Heart left ventricle (tissue), 16 donors: ENCODE data around the gene CRISPLD2. TPM values are rescaled to one million over a fixed set of nuclear protein-coding genes. Genes with fewer than 3 reads are reported as not detected.
A peak's percentile ranks its signal among the peaks of the same experiment; 100 is the strongest.
"Not testable (repeated sequence)": the region's sequence is repeated elsewhere in the genome, so short reads cannot be mapped to it uniquely, and the experiment has no call there.

ENCODE experiments used
- ATAC-seq, 4 donors: fragments of 200-7000 bp; cut with Tn5 transposase; one replicate each; pipeline ENCODE4 v1.9.1; 2020 to 2022; ENCODE audit warnings: moderate library complexity in 4 of 4, mild to moderate bottlenecking in 3 of 4, moderate number of reproducible peaks in 1 of 4
- DNase-seq, 5 donors: peaks; one replicate each; pipeline ENCODE4 v3.0.0-alpha.2; 2020
- H3K27ac ChIP-seq, 12 donors: fragments of 200-600 bp; sonication (generic) in 4 of 12; one replicate each; pipeline versions ENCODE4 v1.5.0 to v1.8.0; 2016 to 2022; ENCODE audit warnings: mild to moderate bottlenecking in 2 of 12
- H3K27me3 ChIP-seq, 9 donors: fragments of 200-600 bp; sonication (generic) in 2 of 9; one replicate each; pipeline versions ENCODE4 v1.5.1 to v1.8.0; 2016 to 2022; ENCODE audit warnings: mild to moderate bottlenecking in 3 of 9
- H3K36me3 ChIP-seq, 9 donors: fragments of 200-600 bp; sonication (generic) in 2 of 9; one replicate each; pipeline versions ENCODE4 v1.5.0 to v1.8.0; 2018 to 2022; ENCODE audit warnings: mild to moderate bottlenecking in 2 of 9
- H3K4me1 ChIP-seq, 12 donors: fragments of 200-600 bp; sonication (generic) in 4 of 12; one replicate each; pipeline versions ENCODE4 v1.5.0 to v1.8.0; 2016 to 2022; ENCODE audit warnings: mild to moderate bottlenecking in 3 of 12
- H3K4me3 ChIP-seq, 12 donors: fragments of 200-600 bp; sonication (generic) in 4 of 12; one replicate each; pipeline versions ENCODE4 v1.5.0 to v1.8.0; 2017 to 2022; ENCODE audit warnings: mild to moderate bottlenecking in 9 of 12, moderate library complexity in 4 of 12
- H3K9me3 ChIP-seq, 12 donors: fragments of 200-600 bp; sonication (generic) in 4 of 12; one replicate each; pipeline versions ENCODE4 v1.5.0 to v1.8.0; 2016 to 2022; ENCODE audit warnings: mild to moderate bottlenecking in 1 of 12
- CTCF ChIP-seq, 12 donors: fragments of 200-600 bp; sonication (generic) in 4 of 12; IDR thresholded peaks; one replicate each; pipeline versions ENCODE4 v1.5.0 to v1.8.0; 2018 to 2022; ENCODE audit warnings: antibody characterized with exemption in 12 of 12, mild to moderate bottlenecking in 5 of 12
- POLR2A ChIP-seq, 2 donors: fragments of 450-650 bp; IDR thresholded peaks; one replicate each; pipeline ENCODE4 v1.6.1; 2017; ENCODE audit warnings: antibody characterized with exemption in 2 of 2, mild to moderate bottlenecking in 2 of 2, moderate library complexity in 2 of 2
- WGBS, 4 donors: extraction: QIAGEN DNeasy Blood & Tissue Kit in 2 of 4; methylation state at CpG; one replicate each; pipeline versions ENCODE4 v1.1.5 to v1.1.7; 2013 to 2018; 5-methylcytosine and 5-hydroxymethylcytosine counted together
- intact Hi-C, 10 donors: fragments of 100-400 bp; cut with DNase I; formaldehyde crosslinking; loops; one replicate each; pipeline versions ENCODE4 v1.11.1 to v1.14.2; 2022
- polyA plus RNA-seq, 2 donors: library from polyadenylated mRNA; stranded (reverse); fragments of 200-250 nt; gene quantifications; one replicate each; pipeline ENCODE4 v1.2.3, GENCODE V29; 2013
- total RNA-seq, 9 donors: library from RNA; depleted of rRNA in 2 of 9; stranded (reverse); fragments of >200 nt in 2 of 9; fragmentation: NEBNext Ultra II Directional in 3 of 9; extraction: Animal tissue kit (Norgen Biotek cat#: 25700) in 3 of 9; gene quantifications; one replicate each; pipeline versions ENCODE4 v1.1.0 to v1.2.4, GENCODE V29; 2016 to 2023
- donor health status: ischemic (EF 13 %, LVEDD 7.1; RV severe dilation, severe dysfunction).
- donor health status: healthy with polysubstance abuse.
- donor health status: DM: no; HTN: yes; CAD: no.
- donor health status: DM: no; HTN: no; CAD: no.
- donor health status: ischemic (EF 25% LVEDD 6.9; RV normal size, moderate dysfunction).
- donor health status: ischemic (EF 25% LVEDD 5.7; RV mildly dilated, moderate dysfunction).
- donor health status: healthy.
- donor health status: DM: yes; HTN: yes; CAD: no.
- donor health status: ischemic (EF 35%, LVEDD 5.7; RV mildly dilated, moderate dysfunction).
- donor health status: nonischemic (EF 11% LVEDD 7.7; RV severe dilation, severe dysfunction).
- donor health status: DM: yes; HTN: yes; CAD: no.
- donor health status: PGD.
- donor health status: ischemic (EF 29% LVEDD 5.4; RV normal size, mild dysfunction).
- donor health status: nonischemic (EF 23%, LVEDD 6.1; RV moderate dilation, normal function).

Gene CRISPLD2
- total and polyA plus RNA-seq, 11 donors = 8.0 to 153 (median 12.9) TPM

GRCh38 chr16:84828322-84828721 lies 8.5 kb downstream of the CRISPLD2 start:
- intact Hi-C loops = loop anchor here in 1 of 10 donors (10.0 kb wide), 1 partner anchor 74 kb away; no protein-coding TSS in a partner anchor
- peak overlapping the region in 4 of 12 donors; percentile 13 to 97 (median 45) for H3K27ac ChIP-seq
- DNase-seq = no peak
- WGBS, 4 donors = 77 to 85% (median 79%) methylated on average over 5 of the region's 5 CpGs
- no peaks in the 10 kb centered on the region for H3K9me3 ChIP-seq
- peaks cover 0 to 57% (median 19%) of the 10 kb centered on the region in 12 donors for H3K4me1 ChIP-seq
- TF ChIP-seq CTCF (IDR thresholded peaks at IDR 0.05) (no peak), POLR2A (IDR thresholded peaks at IDR 0.05) (no peak)
- no peak overlapping the region for H3K4me3 ChIP-seq
- peaks cover 0 to 8% (median 0%) of the 10 kb centered on the region in 9 donors for H3K36me3 ChIP-seq
- H3K27me3 ChIP-seq = no peaks in the 10 kb centered on the region
- ATAC-seq = no peak

GRCh38 chr16:84829168-84829965 lies 9.6 kb downstream of the CRISPLD2 start:
- ATAC-seq (peak in 1 of 4 donors; percentile 25), DNase-seq (no peak)
- H3K27ac ChIP-seq = peak overlapping the region in 8 of 12 donors; percentile 1 to 97 (median 30)
- intact Hi-C loops = loop anchor here in 1 of 10 donors (10.0 kb wide), 1 partner anchor 75 kb away; no protein-coding TSS in a partner anchor
- H3K9me3 ChIP-seq = no peaks in the 10 kb centered on the region
- peaks cover 0 to 8% (median 0%) of the 10 kb centered on the region in 9 donors for H3K36me3 ChIP-seq
- WGBS, 4 donors = 67 to 77% (median 72%) methylated on average over 10 to 15 of the region's 15 CpGs
- no peak overlapping the region for H3K4me3 ChIP-seq
- peaks cover 0 to 55% (median 25%) of the 10 kb centered on the region in 12 donors for H3K4me1 ChIP-seq
- TF ChIP-seq CTCF (IDR thresholded peaks at IDR 0.05) (no peak), POLR2A (IDR thresholded peaks at IDR 0.05) (no peak)
- H3K27me3 ChIP-seq = no peaks in the 10 kb centered on the region

GRCh38 chr16:84830765-84831384 lies 11.1 kb downstream of the CRISPLD2 start:
- Histone ChIP-seq H3K4me1 (peaks cover 0 to 68% (median 33%) of the 10 kb centered on the region in 12 donors), H3K9me3 (no peaks in the 10 kb centered on the region), H3K27me3 (no peaks in the 10 kb centered on the region), H3K27ac (peak overlapping the region in 5 of 12 donors; percentile 34 to 97 (median 79)), H3K36me3 (peaks cover 0 to 8% (median 0%) of the 10 kb centered on the region in 9 donors), H3K4me3 (no peak overlapping the region)
- intact Hi-C loops = loop anchor here in 2 of 10 donors (5.0 to 10.0 kb wide), 2 partner anchors 91 to 94 kb away; no protein-coding TSS in a partner anchor
- DNase-seq (no peak), ATAC-seq (no peak)
- TF ChIP-seq CTCF (IDR thresholded peaks at IDR 0.05) (no peak), POLR2A (IDR thresholded peaks at IDR 0.05) (no peak)
- WGBS, 4 donors = 88 to 95% (median 91%) methylated on average over 13 of the region's 13 CpGs

GRCh38 chr16:84831728-84832127 lies 11.9 kb downstream of the CRISPLD2 start:
- not testable (repeated sequence) for H3K4me3 ChIP-seq, H3K27me3 ChIP-seq, H3K36me3 ChIP-seq, DNase-seq, H3K9me3 ChIP-seq, ATAC-seq
- Histone ChIP-seq H3K27ac (peak overlapping the region; percentile 33 to 97 (median 78)), H3K4me1 (peaks cover 0 to 73% (median 30%) of the 10 kb centered on the region in 12 donors)
- intact Hi-C loops = loop anchor here in 2 of 10 donors (5.0 to 10.0 kb wide), 2 partner anchors 91 to 93 kb away; no protein-coding TSS in a partner anchor
- WGBS, 4 donors = 85 to 94% (median 88%) methylated on average over 10 of the region's 10 CpGs
